ENCODE results near the gene MYO1E. TPM values are rescaled to one million over a fixed set of nuclear protein-coding genes. Genes with fewer than 3 reads are reported as not detected.
"Not testable (repeated sequence)": the region's sequence is repeated elsewhere in the genome, so short reads cannot be mapped to it uniquely, and the experiment has no call there.

Gene MYO1E
- total RNA-seq, 1 donor from 2014 or later, result 33.6 TPM

- no peak overlapping the region for H3K27ac Mint-ChIP-seq
- no peak overlapping the region for H3K4me3 Mint-ChIP-seq
- H3K36me3 Mint-ChIP-seq (ENCODE audit: low read depth), result peaks cover 19% of the 10 kb centered on the region
- intact Hi-C loops (cut with micrococcal nuclease), result no loop called here
- DNase-seq (ENCODE audit: low spot score), result no peak
- H3K27me3 Mint-ChIP-seq (ENCODE audit: insufficient read depth), result no peaks in the 10 kb centered on the region
- H3K9me3 Mint-ChIP-seq, result no peaks in the 10 kb centered on the region
- H3K4me1 Mint-ChIP-seq (ENCODE audit: low read depth), result peaks cover 36% of the 10 kb centered on the region
These were observed 202.2 kb downstream of the MYO1E start for GRCh38 chr15:59170295-59171066.

GRCh38 chr15:59169251-59169708 is 203.4 kb downstream of the MYO1E start:
- DNase-seq (ENCODE audit: low spot score), result no peak
- intact Hi-C loops (cut with micrococcal nuclease), result no loop called here
- Mint-ChIP-seq H3K36me3 (ENCODE audit: low read depth) (peaks cover 24% of the 10 kb centered on the region), H3K27me3 (ENCODE audit: insufficient read depth) (no peaks in the 10 kb centered on the region), H3K4me1 (ENCODE audit: low read depth) (peaks cover 30% of the 10 kb centered on the region), H3K27ac (peak overlapping the region; percentile 77), H3K9me3 (no peaks in the 10 kb centered on the region), H3K4me3 (peak overlapping the region; percentile 56)

- Mint-ChIP-seq H3K36me3 (ENCODE audit: low read depth) (peaks cover 22% of the 10 kb centered on the region), H3K9me3 (no peaks in the 10 kb centered on the region), H3K4me3 (no peak overlapping the region), H3K4me1 (ENCODE audit: low read depth) (peaks cover 30% of the 10 kb centered on the region), H3K27me3 (ENCODE audit: insufficient read depth) (no peaks in the 10 kb centered on the region), H3K27ac (no peak overlapping the region)
- no peak for DNase-seq (ENCODE audit: low spot score)
- intact Hi-C loops (cut with micrococcal nuclease), result no loop called here
These were observed 204.1 kb downstream of the MYO1E start for GRCh38 chr15:59168536-59168935.

GRCh38 chr15:59166601-59167265 is 205.9 kb downstream of the MYO1E start:
- DNase-seq (ENCODE audit: low spot score), result no peak
- Mint-ChIP-seq H3K27ac (no peak overlapping the region), H3K4me3 (no peak overlapping the region), H3K4me1 (ENCODE audit: low read depth) (peaks cover 30% of the 10 kb centered on the region), H3K36me3 (ENCODE audit: low read depth) (peaks cover 22% of the 10 kb centered on the region), H3K27me3 (ENCODE audit: insufficient read depth) (no peaks in the 10 kb centered on the region), H3K9me3 (no peaks in the 10 kb centered on the region)
- intact Hi-C loops (cut with micrococcal nuclease), result no loop called here

- Mint-ChIP-seq H3K4me1 (ENCODE audit: low read depth) (peaks cover 30% of the 10 kb centered on the region), H3K9me3 (no peaks in the 10 kb centered on the region), H3K36me3 (ENCODE audit: low read depth) (peaks cover 22% of the 10 kb centered on the region), H3K27ac (peak overlapping the region; percentile 46), H3K27me3 (ENCODE audit: insufficient read depth) (no peaks in the 10 kb centered on the region), H3K4me3 (no peak overlapping the region)
- intact Hi-C loops (cut with micrococcal nuclease), result no loop called here
- no peak for DNase-seq (ENCODE audit: low spot score)
These were observed 206.5 kb downstream of the MYO1E start for GRCh38 chr15:59166166-59166565.

- peak overlapping the region; percentile 11 for H3K27ac Mint-ChIP-seq
- DNase-seq (ENCODE audit: low spot score), result no peak
- peaks cover 22% of the 10 kb centered on the region for H3K36me3 Mint-ChIP-seq (ENCODE audit: low read depth)
- no peaks in the 10 kb centered on the region for H3K9me3 Mint-ChIP-seq
- peaks cover 27% of the 10 kb centered on the region for H3K4me1 Mint-ChIP-seq (ENCODE audit: low read depth)
- H3K4me3 Mint-ChIP-seq, result no peak overlapping the region
- intact Hi-C loops (cut with micrococcal nuclease), result no loop called here
- no peaks in the 10 kb centered on the region for H3K27me3 Mint-ChIP-seq (ENCODE audit: insufficient read depth)
These were observed 206.9 kb downstream of the MYO1E start for GRCh38 chr15:59165726-59166125.

- H3K27ac Mint-ChIP-seq; H3K27me3 Mint-ChIP-seq (ENCODE audit: insufficient read depth); H3K4me3 Mint-ChIP-seq; H3K4me1 Mint-ChIP-seq (ENCODE audit: low read depth); DNase-seq (ENCODE audit: low spot score); intact Hi-C loops (cut with micrococcal nuclease); H3K9me3 Mint-ChIP-seq: not testable (repeated sequence)
- H3K36me3 Mint-ChIP-seq (ENCODE audit: low read depth), result peaks cover 21% of the 10 kb centered on the region
These were observed 210.6 kb downstream of the MYO1E start for GRCh38 chr15:59162080-59162479.

GRCh38 chr15:59160880-59161593 is 211.6 kb downstream of the MYO1E start:
- H3K4me3 Mint-ChIP-seq, result no peak overlapping the region

GRCh38 chr15:59159210-59159609 is 213.5 kb downstream of the MYO1E start:
- intact Hi-C loops (cut with micrococcal nuclease), result no loop called here

More at GRCh38 chr15:59160880-59161593, 211.6 kb downstream of the MYO1E start:
- no peak for DNase-seq (ENCODE audit: low spot score)
- Mint-ChIP-seq H3K9me3 (no peaks in the 10 kb centered on the region), H3K4me1 (ENCODE audit: low read depth) (peaks cover under 1% of the 10 kb centered on the region), H3K27me3 (ENCODE audit: insufficient read depth) (no peaks in the 10 kb centered on the region), H3K27ac (no peak overlapping the region), H3K36me3 (ENCODE audit: low read depth) (peaks cover 16% of the 10 kb centered on the region)
- intact Hi-C loops (cut with micrococcal nuclease), result no loop called here

GRCh38 chr15:59158701-59159034 is 214.0 kb downstream of the MYO1E start:
- peaks cover 11% of the 10 kb centered on the region for H3K36me3 Mint-ChIP-seq (ENCODE audit: low read depth)
- no peak overlapping the region for H3K27ac Mint-ChIP-seq
- no peaks in the 10 kb centered on the region for H3K27me3 Mint-ChIP-seq (ENCODE audit: insufficient read depth)
- DNase-seq (ENCODE audit: low spot score), result no peak
- H3K9me3 Mint-ChIP-seq, result no peaks in the 10 kb centered on the region
- intact Hi-C loops (cut with micrococcal nuclease), result no loop called here
- H3K4me3 Mint-ChIP-seq, result no peak overlapping the region
- H3K4me1 Mint-ChIP-seq (ENCODE audit: low read depth), result no peaks in the 10 kb centered on the region

More at GRCh38 chr15:59159210-59159609, 213.5 kb downstream of the MYO1E start:
- H3K4me1 Mint-ChIP-seq (ENCODE audit: low read depth), result no peaks in the 10 kb centered on the region
- H3K9me3 Mint-ChIP-seq, result no peaks in the 10 kb centered on the region
- H3K27me3 Mint-ChIP-seq (ENCODE audit: insufficient read depth), result no peaks in the 10 kb centered on the region
- no peak overlapping the region for H3K27ac Mint-ChIP-seq
- H3K36me3 Mint-ChIP-seq (ENCODE audit: low read depth), result peaks cover 13% of the 10 kb centered on the region
- no peak for DNase-seq (ENCODE audit: low spot score)
- no peak overlapping the region for H3K4me3 Mint-ChIP-seq

GRCh38 chr15:59157840-59158700 is 214.6 kb downstream of the MYO1E start:
- Mint-ChIP-seq H3K4me3 (no peak overlapping the region), H3K27ac (no peak overlapping the region), H3K36me3 (ENCODE audit: low read depth) (peaks cover 11% of the 10 kb centered on the region), H3K9me3 (no peaks in the 10 kb centered on the region), H3K4me1 (ENCODE audit: low read depth) (no peaks in the 10 kb centered on the region), H3K27me3 (ENCODE audit: insufficient read depth) (no peaks in the 10 kb centered on the region)
- DNase-seq (ENCODE audit: low spot score), result no peak
- intact Hi-C loops (cut with micrococcal nuclease), result no loop called here

GRCh38 chr15:59157396-59157795 is 215.3 kb downstream of the MYO1E start:
- Mint-ChIP-seq H3K4me3 (no peak overlapping the region), H3K9me3 (no peaks in the 10 kb centered on the region), H3K27me3 (ENCODE audit: insufficient read depth) (no peaks in the 10 kb centered on the region), H3K36me3 (ENCODE audit: low read depth) (peaks cover 18% of the 10 kb centered on the region), H3K27ac (no peak overlapping the region), H3K4me1 (ENCODE audit: low read depth) (no peaks in the 10 kb centered on the region)
- no peak for DNase-seq (ENCODE audit: low spot score)
- intact Hi-C loops (cut with micrococcal nuclease), result no loop called here

All from activated T-helper 1 cell treated with anti-CD3 and anti-CD28 coated beads, Interleukin-12 subunit alpha, Interleukin-12 subunit beta, Interleukin-2, Interleukin-4 antibody, amounts not matched to agents 30 ng/mL and 10 ng/mL and 1 ng/mL, durations not matched to agents 14 hours and 24 hours and 36 hours (primary cell).